NCI-H146 treated with DMSO at 0.1 percent for 48 hours (cell line): ENCODE measurements around the gene MRPL9.
"Not testable (repeated sequence)": the region's sequence is repeated elsewhere in the genome, so short reads cannot be mapped to it uniquely, and the experiment has no call there.

Experiments used
- DNase-seq: peaks from one replicate; lab custom pipeline; 2025; ENCODE audit not compliant: unreplicated experiment; lab: John Stamatoyannopoulos, UW

Gene MRPL9

GRCh38 chr1:151787689-151788088 lies 24.4 kb upstream of the MRPL9 start:
- DNase-seq: no peak

GRCh38 chr1:151783796-151784195 lies 20.5 kb upstream of the MRPL9 start:
- DNase-seq: no peak

- no peak for DNase-seq
Observed at GRCh38 chr1:151782741-151783140, 19.4 kb upstream of the MRPL9 start.

- DNase-seq: not testable (repeated sequence)
Observed at GRCh38 chr1:151782026-151782425, 18.7 kb upstream of the MRPL9 start.

GRCh38 chr1:151780736-151781135 lies 17.4 kb upstream of the MRPL9 start:
- DNase-seq: not testable (repeated sequence)

- DNase-seq: no peak
Observed at GRCh38 chr1:151779852-151780251, 16.6 kb upstream of the MRPL9 start.

GRCh38 chr1:151777317-151777716 lies 14.0 kb upstream of the MRPL9 start:
- DNase-seq: no peak

- no peak for DNase-seq
Observed at GRCh38 chr1:151776665-151777062, 13.4 kb upstream of the MRPL9 start.

- no peak for DNase-seq
Observed at GRCh38 chr1:151775894-151776664, 12.8 kb upstream of the MRPL9 start.

- no peak for DNase-seq
Observed at GRCh38 chr1:151774256-151774922, 11.1 kb upstream of the MRPL9 start.

GRCh38 chr1:151773702-151774101 lies 10.4 kb upstream of the MRPL9 start:
- DNase-seq: no peak

GRCh38 chr1:151769270-151769669 lies 6.0 kb upstream of the MRPL9 start:
- DNase-seq: not testable (repeated sequence)

GRCh38 chr1:151768351-151769066 lies 5.2 kb upstream of the MRPL9 start:
- DNase-seq: not testable (repeated sequence)

- DNase-seq: peak; percentile 10
Observed at GRCh38 chr1:151763990-151764389, 694 bp upstream of the MRPL9 start.

GRCh38 chr1:151760597-151761385 lies 2.5 kb downstream of the MRPL9 start:
- DNase-seq: no peak

- no peak for DNase-seq
Observed at GRCh38 chr1:151759241-151759640, 4.1 kb downstream of the MRPL9 start.

- no peak for DNase-seq
Observed at GRCh38 chr1:151756291-151756690, 7.0 kb downstream of the MRPL9 start.

GRCh38 chr1:151741516-151741915 lies 21.8 kb downstream of the MRPL9 start:
- no peak for DNase-seq

GRCh38 chr1:151739590-151740355 lies 23.5 kb downstream of the MRPL9 start:
- no peak for DNase-seq

GRCh38 chr1:151737479-151737878 lies 25.8 kb downstream of the MRPL9 start:
- no peak for DNase-seq
